ENCODE results near the gene CCNJL.

CCNJL gene

GRCh38 chr5:160312134-160312959 lies at the start of gene CCNJL:
CCNJL (minus strand) TSS chr5:160312564; CDS start chr5:160311923, 641 bp downstream.
- Histone ChIP-seq H3K4me1 (ENCODE audit: control insufficient read depth in 1 of 2, insufficient read depth in 1 of 2, low read depth in 1 of 2, low read length in 1 of 2) (peaks cover 64 to 79% of the 10 kb centered on the region in 2 experiments), H3K9me3 (no peaks in the 10 kb centered on the region), H3K27me3 (peaks cover 59% of the 10 kb centered on the region), H3K27ac (peak within 1 kb of the TSS; percentile 88), H3K4me3 (ENCODE audit: low read depth in 1 of 2, low read length in 1 of 2) (peak within 1 kb of the TSS; percentile 79 to 93), H3K36me3 (peaks cover 16% of the 10 kb centered on the region)
- TF ChIP-seq CTCF (IDR thresholded peaks at IDR 0.05) = no peak

GRCh38 chr5:160361624-160362228 lies 49.4 kb upstream of the CCNJL start:
- Histone ChIP-seq H3K36me3 (no peaks in the 10 kb centered on the region), H3K4me1 (ENCODE audit: control insufficient read depth in 1 of 2, insufficient read depth in 1 of 2, low read depth in 1 of 2, low read length in 1 of 2) (no peaks in the 10 kb centered on the region), H3K27me3 (peaks cover 7% of the 10 kb centered on the region), H3K4me3 (ENCODE audit: low read depth in 1 of 2, low read length in 1 of 2) (no peak overlapping the region), H3K27ac (no peak overlapping the region), H3K9me3 (no peaks in the 10 kb centered on the region)
- TF ChIP-seq CTCF (IDR thresholded peaks at IDR 0.05) = no peak

- Histone ChIP-seq H3K4me1 (ENCODE audit: control insufficient read depth in 1 of 2, insufficient read depth in 1 of 2, low read depth in 1 of 2, low read length in 1 of 2) (no peaks in the 10 kb centered on the region), H3K4me3 (ENCODE audit: low read depth in 1 of 2, low read length in 1 of 2) (no peak overlapping the region), H3K36me3 (no peaks in the 10 kb centered on the region), H3K27ac (no peak overlapping the region), H3K9me3 (no peaks in the 10 kb centered on the region), H3K27me3 (peaks cover 7% of the 10 kb centered on the region)
- TF ChIP-seq CTCF (IDR thresholded peaks at IDR 0.05) = no peak
These were observed 47.9 kb upstream of the CCNJL start for GRCh38 chr5:160360310-160360709.

GRCh38 chr5:160359816-160360215 lies 47.5 kb upstream of the CCNJL start:
- no peaks in the 10 kb centered on the region for H3K4me1 ChIP-seq (ENCODE audit: control insufficient read depth in 1 of 2, insufficient read depth in 1 of 2, low read depth in 1 of 2, low read length in 1 of 2)
- H3K36me3 ChIP-seq = no peaks in the 10 kb centered on the region
- H3K27me3 ChIP-seq = peaks cover 7% of the 10 kb centered on the region
- H3K4me3 ChIP-seq (ENCODE audit: low read depth in 1 of 2, low read length in 1 of 2) = no peak overlapping the region
- no peaks in the 10 kb centered on the region for H3K9me3 ChIP-seq
- TF ChIP-seq CTCF (IDR thresholded peaks at IDR 0.05) = no peak
- no peak overlapping the region for H3K27ac ChIP-seq

GRCh38 chr5:160359242-160359641 lies 46.9 kb upstream of the CCNJL start:
- Histone ChIP-seq H3K27ac (no peak overlapping the region), H3K36me3 (no peaks in the 10 kb centered on the region), H3K9me3 (no peaks in the 10 kb centered on the region), H3K4me3 (ENCODE audit: low read depth in 1 of 2, low read length in 1 of 2) (no peak overlapping the region), H3K4me1 (ENCODE audit: control insufficient read depth in 1 of 2, insufficient read depth in 1 of 2, low read depth in 1 of 2, low read length in 1 of 2) (no peaks in the 10 kb centered on the region), H3K27me3 (peaks cover 7% of the 10 kb centered on the region)
- TF ChIP-seq CTCF (IDR thresholded peaks at IDR 0.05) = no peak

All from neutrophil (primary cell).